NCI-H69 (cell line): Measurements from ENCODE around the gene TMEM151B.

Experiments
- DNase-seq: peaks from one replicate; lab custom pipeline; 2025; lab: John Stamatoyannopoulos, UW

The TMEM151B gene

GRCh38 chr6:44232676-44233566, 37.3 kb upstream of the TMEM151B start:
- no peak for DNase-seq

- DNase-seq: no peak
Observed at GRCh38 chr6:44233567-44234100, 36.6 kb upstream of the TMEM151B start.

GRCh38 chr6:44234101-44235025, 35.9 kb upstream of the TMEM151B start:
- DNase-seq: peak; percentile 50

GRCh38 chr6:44235269-44235668, 35.0 kb upstream of the TMEM151B start:
- DNase-seq: no peak

GRCh38 chr6:44235891-44236516, 34.2 kb upstream of the TMEM151B start:
- no peak for DNase-seq

- DNase-seq: peak; percentile 96
Observed at GRCh38 chr6:44237021-44237812, 33.0 kb upstream of the TMEM151B start.

GRCh38 chr6:44237813-44238433, 32.3 kb upstream of the TMEM151B start:
- peak; percentile 87 for DNase-seq

- no peak for DNase-seq
Observed at GRCh38 chr6:44238687-44239350, 31.4 kb upstream of the TMEM151B start.

- no peak for DNase-seq
Observed at GRCh38 chr6:44243345-44243744, 26.9 kb upstream of the TMEM151B start.

- no peak for DNase-seq
Observed at GRCh38 chr6:44245391-44245911, 24.8 kb upstream of the TMEM151B start.

- DNase-seq: peak; percentile 90
Observed at GRCh38 chr6:44245912-44246662, 24.2 kb upstream of the TMEM151B start.

GRCh38 chr6:44246663-44247337, 23.4 kb upstream of the TMEM151B start, which contains the start of gene HSP90AB1:
Gene HSP90AB1, plus strand, starts transcription at chr6:44247101. Its CDS starts 1,529 bp downstream, at chr6:44248630.
- DNase-seq: peak; percentile 100

- peak; percentile 77 for DNase-seq
Observed at GRCh38 chr6:44247338-44248302, 22.6 kb upstream of the TMEM151B start.

- DNase-seq: no peak
Observed at GRCh38 chr6:44248579-44248978, 21.7 kb upstream of the TMEM151B start.

- DNase-seq: no peak
Observed at GRCh38 chr6:44249082-44249748, 21.0 kb upstream of the TMEM151B start.

- no peak for DNase-seq
Observed at GRCh38 chr6:44250067-44250717, 20.1 kb upstream of the TMEM151B start.
